NT2/D1 (cell line): ENCODE data around the gene SMOC2.

ENCODE experiments used
- SUZ12 ChIP-seq: IDR thresholded peaks from 2 replicates; pipeline ENCODE4 v1.6.1; 2011; ENCODE audit not compliant: insufficient read length, insufficient read depth; ENCODE audit errors: extremely low read depth
- YY1 ChIP-seq: IDR thresholded peaks from 2 replicates; pipeline ENCODE4 v1.6.1; 2011; ENCODE audit not compliant: insufficient read length, insufficient read depth
- ZNF274 ChIP-seq: IDR thresholded peaks from 2 replicates; pipeline ENCODE4 v1.6.1; 2011; ENCODE audit warnings: mild to moderate bottlenecking, low read depth, low read length

GRCh38 chr6:168536665-168537539 lies 95.9 kb downstream of the SMOC2 start:
- no peak for TF ChIP-seq YY1
- no peak for TF ChIP-seq ZNF274
- TF ChIP-seq SUZ12, result no peak
